ENCODE data around the gene ITGBL1. TPM values are rescaled to one million over a fixed set of nuclear protein-coding genes. Genes with fewer than 3 reads are reported as not detected.

The ITGBL1 gene
- total RNA-seq, 4 donors from 2014 or later = 0.83 to 28.0 (median 3.0) TPM

- no peaks in the 10 kb centered on the region for H3K9me3 ChIP-seq
- no peak for DNase-seq
Observed at GRCh38 chr13:101490406-101491015, 38.0 kb downstream of the ITGBL1 start.

GRCh38 chr13:101492251-101492910 is 39.9 kb downstream of the ITGBL1 start:
- Histone ChIP-seq H3K36me3 (no peaks in the 10 kb centered on the region), H3K27me3 (peaks cover 0 to 28% (median 0%) of the 10 kb centered on the region in 4 donors), H3K4me3 (no peak overlapping the region), H3K27ac (no peak overlapping the region), H3K9me3 (no peaks in the 10 kb centered on the region), H3K4me1 (peaks cover 0 to 6% (median 0%) of the 10 kb centered on the region in 3 donors)
- intact Hi-C loops (cut with DNase I) = no loop called here
- DNase-seq = no peak
- no peak for TF ChIP-seq POLR2A (IDR thresholded peaks at IDR 0.05)
- no peak for TF ChIP-seq CTCF (IDR thresholded peaks at IDR 0.05)
- whole genome bisulfite sequencing, 2 donors = 77 to 85% methylated on average over 3 of the region's 3 CpGs

More at GRCh38 chr13:101490406-101491015, 38.0 kb downstream of the ITGBL1 start:
- no peak for TF ChIP-seq POLR2A (IDR thresholded peaks at IDR 0.05)
- no peak for TF ChIP-seq CTCF (IDR thresholded peaks at IDR 0.05)
- Histone ChIP-seq H3K4me1 (peaks cover 0 to 6% (median 0%) of the 10 kb centered on the region in 3 donors), H3K27me3 (peaks cover 0 to 31% (median 0%) of the 10 kb centered on the region in 4 donors), H3K4me3 (no peak overlapping the region), H3K27ac (no peak overlapping the region), H3K36me3 (no peaks in the 10 kb centered on the region)
- intact Hi-C loops (cut with DNase I) = no loop called here

GRCh38 chr13:101493541-101493940 is 41.1 kb downstream of the ITGBL1 start:
- TF ChIP-seq CTCF (IDR thresholded peaks at IDR 0.05) = no peak
- TF ChIP-seq POLR2A (IDR thresholded peaks at IDR 0.05) = no peak
- no peak overlapping the region for H3K4me3 ChIP-seq
- H3K27ac ChIP-seq = no peak overlapping the region
- intact Hi-C loops (cut with DNase I) = no loop called here
- no peaks in the 10 kb centered on the region for H3K36me3 ChIP-seq
- WGBS, 2 donors = 74 to 78% methylated on average over 3 of the region's 3 CpGs
- peaks cover 0 to 24% (median 0%) of the 10 kb centered on the region in 4 donors for H3K27me3 ChIP-seq
- no peak for DNase-seq
- H3K9me3 ChIP-seq = no peaks in the 10 kb centered on the region
- H3K4me1 ChIP-seq = peaks cover 0 to 6% (median 0%) of the 10 kb centered on the region in 3 donors

GRCh38 chr13:101499406-101499805 is 46.9 kb downstream of the ITGBL1 start:
- Histone ChIP-seq H3K4me3 (no peak overlapping the region), H3K4me1 (no peaks in the 10 kb centered on the region), H3K36me3 (no peaks in the 10 kb centered on the region), H3K27ac (no peak overlapping the region), H3K9me3 (no peaks in the 10 kb centered on the region), H3K27me3 (peaks cover 0 to 32% (median 0%) of the 10 kb centered on the region in 4 donors)
- intact Hi-C loops (cut with DNase I) = no loop called here
- TF ChIP-seq POLR2A (IDR thresholded peaks at IDR 0.05) = no peak
- no peak for TF ChIP-seq CTCF (IDR thresholded peaks at IDR 0.05)
- DNase-seq = no peak
- 74 to 80% methylated on average over 2 of the region's 2 CpGs for WGBS, 2 donors

GRCh38 chr13:101502618-101503017 is 50.1 kb downstream of the ITGBL1 start:
- intact Hi-C loops (cut with DNase I) = no loop called here

More at GRCh38 chr13:101502618-101503017, 50.1 kb downstream of the ITGBL1 start:
- no peaks in the 10 kb centered on the region for H3K9me3 ChIP-seq
- no peak for DNase-seq
- H3K4me3 ChIP-seq = no peak overlapping the region
- 50 to 59% methylated on average over 2 of the region's 2 CpGs for WGBS, 2 donors
- H3K27ac ChIP-seq = no peak overlapping the region
- H3K4me1 ChIP-seq = no peaks in the 10 kb centered on the region
- H3K27me3 ChIP-seq = peaks cover 0 to 32% (median 0%) of the 10 kb centered on the region in 4 donors
- TF ChIP-seq CTCF (IDR thresholded peaks at IDR 0.05) (no peak), POLR2A (IDR thresholded peaks at IDR 0.05) (no peak)
- H3K36me3 ChIP-seq = no peaks in the 10 kb centered on the region
